Panc1 (cell line): ENCODE data around the gene FANCD2OS. TPM values are rescaled to one million over a fixed set of nuclear protein-coding genes. Genes with fewer than 3 reads are reported as not detected.
A peak's percentile ranks its signal among the peaks of the same experiment; 100 is the strongest.

Source experiments
- ATAC-seq: fragments of 200-7000 bp; cut with Tn5 transposase; 2 replicates; pipeline ENCODE4 v1.9.1; 2020; ENCODE audit warnings: mild to moderate bottlenecking, moderate library complexity
- BruUV-seq: library from RNA; stranded (reverse); fragments of 400-500 nt; replicated peaks from 2 replicates; lab custom pipeline; 2021; lab: Mats Ljungman, UMichigan
- CTCF ChIA-PET: fragments of 300-600 bp; sonication (Branson Sonifier 250); formaldehyde crosslinking; loops from one replicate; lab custom pipeline; 2022; ENCODE audit warnings: antibody characterized with exemption; lab: Charles Lee
- POLR2A ChIA-PET: fragments of 300-600 bp; sonication (Branson Sonifier 250); formaldehyde crosslinking; loops from one replicate; lab custom pipeline; 2022; ENCODE audit warnings: antibody characterized with exemption; lab: Charles Lee
- DNase-seq: peaks from one replicate; pipeline ENCODE4 v3.0.0-alpha.2; 2010; ENCODE audit warnings: low read depth, low spot score
- H3K27ac ChIP-seq: 2 replicates; pipeline ENCODE4 v1.5.1; 2011; ENCODE audit warnings: mild to moderate bottlenecking, low read length, inconsistent platforms
- H3K27me3 ChIP-seq: fragments of 200-500 bp; sonication (Bioruptor generic); 2 replicates; pipeline ENCODE4 v1.6.0; 2014; ENCODE audit warnings: low read length, inconsistent platforms; ENCODE audit not compliant: control insufficient read depth, insufficient read depth
- H3K36me3 ChIP-seq: fragments of 200-500 bp; sonication (Bioruptor generic); 2 replicates; pipeline ENCODE4 v1.5.1; 2014; ENCODE audit warnings: inconsistent platforms, mild to moderate bottlenecking, low read length, moderate library complexity; ENCODE audit not compliant: control insufficient read depth, insufficient read depth
- H3K4me1 ChIP-seq: 2 replicates; pipeline ENCODE4 v1.5.1; 2011; ENCODE audit warnings: inconsistent platforms, mild to moderate bottlenecking, low read length, moderate library complexity; ENCODE audit not compliant: control insufficient read depth, insufficient read depth
- H3K4me3 ChIP-seq, 2 experiments: 2 replicates each; pipeline ENCODE4 v1.5.1; 2011 to 2012; ENCODE audit warnings: low read depth in 2 of 2, low read length in 2 of 2, mild to moderate bottlenecking in 2 of 2, inconsistent platforms in 1 of 2, moderate library complexity in 1 of 2
- H3K9me3 ChIP-seq: fragments of 200-500 bp; sonication (Bioruptor generic); 2 replicates; pipeline ENCODE4 v1.5.1; 2014; ENCODE audit warnings: low read depth, mild to moderate bottlenecking, inconsistent platforms, low read length, moderate library complexity; ENCODE audit not compliant: control insufficient read depth, insufficient read depth
- CTCF ChIP-seq: fragments of 450-650 bp; IDR thresholded peaks from 2 replicates; pipeline ENCODE4 v1.5.1; 2017; ENCODE audit warnings: mild to moderate bottlenecking
- POLR2AphosphoS5 ChIP-seq: IDR thresholded peaks from 2 replicates; pipeline ENCODE4 v1.6.1; 2012; ENCODE audit warnings: mild to moderate bottlenecking, low read depth, low read length, moderate library complexity
- REST ChIP-seq, 2 experiments: IDR thresholded peaks; 2 replicates each; pipeline ENCODE4 v1.6.1; 2011 to 2012; ENCODE audit warnings: low read depth in 2 of 2, control low read depth in 1 of 2, low read length in 1 of 2, mild to moderate bottlenecking in 1 of 2, moderate library complexity in 1 of 2; ENCODE audit not compliant: insufficient read depth in 1 of 2
- SIN3A ChIP-seq: IDR thresholded peaks from 2 replicates; pipeline ENCODE4 v1.6.1; 2012; ENCODE audit warnings: low read depth, mild to moderate bottlenecking, low read length, moderate library complexity, borderline replicate concordance; ENCODE audit not compliant: insufficient read depth
- TCF7L2 ChIP-seq: IDR thresholded peaks from 2 replicates; pipeline ENCODE4 v1.6.1; 2011; ENCODE audit warnings: mild to moderate bottlenecking, low read depth, low read length, inconsistent platforms
- in situ Hi-C: cut with HindIII; loops from 2 replicates; pipeline ENCODE4 v1.10.0; 2016; ENCODE audit warnings: low sequenced_read_pairs, low pct_unique_long_range_greater_than_20kb
- intact Hi-C: fragments of 100-400 bp; cut with micrococcal nuclease; formaldehyde crosslinking; loops from one replicate; pipeline ENCODE4 v1.10.0; 2022; ENCODE audit not compliant: unreplicated experiment
- total RNA-seq: library from RNA; stranded (reverse); gene quantifications from one replicate; pipeline ENCODE4 v1.2.1, GENCODE V29; 2021; ENCODE audit not compliant: unreplicated experiment

FANCD2OS gene
- total RNA-seq, 1 experiment from 2014 or later, result not detected

- H3K27me3 ChIP-seq, result no peaks in the 10 kb centered on the region
- intact Hi-C loops (no loop called here), in situ Hi-C loops (no loop called here)
- no TSS peak for BruUV-seq
- peak overlapping the region; percentile 8 to 88; a peak in 3 of 4 replicates for H3K4me3 ChIP-seq
- peaks cover 3% of the 10 kb centered on the region; the same call in 1 of the 2 replicates for H3K4me1 ChIP-seq
- DNase-seq (no peak), ATAC-seq (no peak)
- H3K27ac ChIP-seq, result no peak overlapping the region
- no peaks in the 10 kb centered on the region for H3K9me3 ChIP-seq
- no peak for TF ChIP-seq POLR2AphosphoS5
- TF ChIP-seq REST (IDR thresholded peaks at IDR 0.05; ENCODE audit: insufficient read depth in 1 of 2, low read depth in 2 of 2, low read length in 1 of 2), result no peak
- no peak for TF ChIP-seq CTCF
- TF ChIP-seq TCF7L2, result no peak
- TF ChIP-seq SIN3A, result no peak
- H3K36me3 ChIP-seq, result peaks cover 5% of the 10 kb centered on the region
- POLR2A ChIA-PET, result interaction anchor here (0.6 kb wide), 1 partner anchor 307 kb away, joined by 3 read pairs; the partner anchor contains the start of gene TTLL3
- CTCF ChIA-PET, result no interaction called here
Observed at GRCh38 chr3:10116928-10117327, 8.9 kb upstream of the FANCD2OS start.

- ChIA-PET POLR2A (interaction anchor here (0.6 kb wide), 1 partner anchor 306 kb away, joined by 3 read pairs; the partner anchor contains the start of gene TTLL3), CTCF (interaction anchor here (0.5 to 0.6 kb wide), 2 partner anchors 147 to 207 kb away, joined by 3 read pairs; no protein-coding TSS in a partner anchor)
- ATAC-seq (peak; percentile 17; the same call in 1 of the 2 replicates), DNase-seq (no peak)
- Histone ChIP-seq H3K4me3 (peak overlapping the region; percentile 88 to 97), H3K36me3 (peaks cover 5% of the 10 kb centered on the region), H3K27me3 (no peaks in the 10 kb centered on the region), H3K9me3 (no peaks in the 10 kb centered on the region), H3K4me1 (peaks cover 3% of the 10 kb centered on the region; the same call in 1 of the 2 replicates), H3K27ac (peak overlapping the region; percentile 89)
- in situ Hi-C loops, result no loop called here
- TF ChIP-seq TCF7L2, result no peak
- TF ChIP-seq POLR2AphosphoS5, result no peak
- TF ChIP-seq CTCF, result no peak
- TF ChIP-seq REST (IDR thresholded peaks at IDR 0.05; ENCODE audit: insufficient read depth in 1 of 2, low read depth in 2 of 2, low read length in 1 of 2), result no peak
- no peak for TF ChIP-seq SIN3A
- BruUV-seq, result no TSS peak
- intact Hi-C loops, result no loop called here
Observed at GRCh38 chr3:10116138-10116460, 8.0 kb upstream of the FANCD2OS start.
